Uterus (tissue), 4 donors: ENCODE results near the gene DYNC2H1. TPM values are rescaled to one million over a fixed set of nuclear protein-coding genes. Genes with fewer than 3 reads are reported as not detected.
A peak's percentile ranks its signal among the peaks of the same experiment; 100 is the strongest.

ENCODE experiments used
- DNase-seq, 2 donors: peaks; one replicate each; pipeline ENCODE4 v3.0.0-alpha.2; 2019 to 2020
- H3K27ac ChIP-seq, 2 donors: fragments of 200-600 bp; sonication (generic); 1 replicate in 1 of 2; 2 replicates in 1 of 2; pipeline ENCODE4 v1.5.1; 2016 to 2018
- H3K27me3 ChIP-seq, 2 donors: fragments of 200-600 bp; sonication (generic); one replicate each; pipeline ENCODE4 v1.5.1; 2018 to 2019; ENCODE audit warnings: control low read depth in 1 of 2
- H3K36me3 ChIP-seq, 2 donors: fragments of 200-600 bp; sonication (generic); one replicate each; pipeline ENCODE4 v1.5.1; 2019; ENCODE audit warnings: control low read depth in 1 of 2
- H3K4me1 ChIP-seq, 2 donors: fragments of 200-600 bp; sonication (generic); one replicate each; pipeline ENCODE4 v1.5.1; 2018 to 2019; ENCODE audit warnings: control low read depth in 1 of 2
- H3K4me3 ChIP-seq, 2 donors: fragments of 200-600 bp; sonication (generic); 1 replicate in 1 of 2; 2 replicates in 1 of 2; pipeline ENCODE4 v1.5.1; 2018 to 2019; ENCODE audit warnings: mild to moderate bottlenecking in 1 of 2
- H3K9me3 ChIP-seq, 2 donors: fragments of 200-600 bp; sonication (generic); one replicate each; pipeline ENCODE4 v1.5.1; 2019; ENCODE audit warnings: control low read depth in 1 of 2
- POLR2A ChIP-seq, 2 donors: fragments of 450-650 bp; IDR thresholded peaks; one replicate each; pipeline ENCODE4 v1.6.1; 2016; ENCODE audit warnings: antibody characterized with exemption in 2 of 2, mild to moderate bottlenecking in 1 of 2, moderate library complexity in 1 of 2
- intact Hi-C: fragments of 100-400 bp; cut with DNase I; formaldehyde crosslinking; loops from one replicate; pipeline ENCODE4 v1.15.1; 2023; ENCODE audit warnings: low total_unique reads
- total RNA-seq, 4 donors: library from RNA; depleted of rRNA in 3 of 4; stranded (reverse); fragments of >200 nt in 3 of 4; gene quantifications; one replicate each; pipeline versions ENCODE4 v1.1.0 to v1.2.4, GENCODE V29; 2014 to 2023
- TF ChIP-seq, protein P1 (sequence below), 4 experiments: fragments of 200-600 bp in 2 of 4; fragments of 450-650 bp in 2 of 4; sonication (generic) in 2 of 4; IDR thresholded peaks; one replicate each; pipeline ENCODE4 v1.5.1; 2016 to 2019; ENCODE audit warnings: antibody characterized with exemption in 4 of 4, mild to moderate bottlenecking in 2 of 4, moderate library complexity in 1 of 4
- donor health status: DM: yes; HTN: yes; CAD: no.

The DYNC2H1 gene, protein sequence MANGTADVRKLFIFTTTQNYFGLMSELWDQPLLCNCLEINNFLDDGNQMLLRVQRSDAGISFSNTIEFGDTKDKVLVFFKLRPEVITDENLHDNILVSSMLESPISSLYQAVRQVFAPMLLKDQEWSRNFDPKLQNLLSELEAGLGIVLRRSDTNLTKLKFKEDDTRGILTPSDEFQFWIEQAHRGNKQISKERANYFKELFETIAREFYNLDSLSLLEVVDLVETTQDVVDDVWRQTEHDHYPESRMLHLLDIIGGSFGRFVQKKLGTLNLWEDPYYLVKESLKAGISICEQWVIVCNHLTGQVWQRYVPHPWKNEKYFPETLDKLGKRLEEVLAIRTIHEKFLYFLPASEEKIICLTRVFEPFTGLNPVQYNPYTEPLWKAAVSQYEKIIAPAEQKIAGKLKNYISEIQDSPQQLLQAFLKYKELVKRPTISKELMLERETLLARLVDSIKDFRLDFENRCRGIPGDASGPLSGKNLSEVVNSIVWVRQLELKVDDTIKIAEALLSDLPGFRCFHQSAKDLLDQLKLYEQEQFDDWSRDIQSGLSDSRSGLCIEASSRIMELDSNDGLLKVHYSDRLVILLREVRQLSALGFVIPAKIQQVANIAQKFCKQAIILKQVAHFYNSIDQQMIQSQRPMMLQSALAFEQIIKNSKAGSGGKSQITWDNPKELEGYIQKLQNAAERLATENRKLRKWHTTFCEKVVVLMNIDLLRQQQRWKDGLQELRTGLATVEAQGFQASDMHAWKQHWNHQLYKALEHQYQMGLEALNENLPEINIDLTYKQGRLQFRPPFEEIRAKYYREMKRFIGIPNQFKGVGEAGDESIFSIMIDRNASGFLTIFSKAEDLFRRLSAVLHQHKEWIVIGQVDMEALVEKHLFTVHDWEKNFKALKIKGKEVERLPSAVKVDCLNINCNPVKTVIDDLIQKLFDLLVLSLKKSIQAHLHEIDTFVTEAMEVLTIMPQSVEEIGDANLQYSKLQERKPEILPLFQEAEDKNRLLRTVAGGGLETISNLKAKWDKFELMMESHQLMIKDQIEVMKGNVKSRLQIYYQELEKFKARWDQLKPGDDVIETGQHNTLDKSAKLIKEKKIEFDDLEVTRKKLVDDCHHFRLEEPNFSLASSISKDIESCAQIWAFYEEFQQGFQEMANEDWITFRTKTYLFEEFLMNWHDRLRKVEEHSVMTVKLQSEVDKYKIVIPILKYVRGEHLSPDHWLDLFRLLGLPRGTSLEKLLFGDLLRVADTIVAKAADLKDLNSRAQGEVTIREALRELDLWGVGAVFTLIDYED (N-terminal part only)
- 10 to 100 TPM; 24.8 to 96.1 (median 53.5) TPM for total RNA-seq

DNA sequence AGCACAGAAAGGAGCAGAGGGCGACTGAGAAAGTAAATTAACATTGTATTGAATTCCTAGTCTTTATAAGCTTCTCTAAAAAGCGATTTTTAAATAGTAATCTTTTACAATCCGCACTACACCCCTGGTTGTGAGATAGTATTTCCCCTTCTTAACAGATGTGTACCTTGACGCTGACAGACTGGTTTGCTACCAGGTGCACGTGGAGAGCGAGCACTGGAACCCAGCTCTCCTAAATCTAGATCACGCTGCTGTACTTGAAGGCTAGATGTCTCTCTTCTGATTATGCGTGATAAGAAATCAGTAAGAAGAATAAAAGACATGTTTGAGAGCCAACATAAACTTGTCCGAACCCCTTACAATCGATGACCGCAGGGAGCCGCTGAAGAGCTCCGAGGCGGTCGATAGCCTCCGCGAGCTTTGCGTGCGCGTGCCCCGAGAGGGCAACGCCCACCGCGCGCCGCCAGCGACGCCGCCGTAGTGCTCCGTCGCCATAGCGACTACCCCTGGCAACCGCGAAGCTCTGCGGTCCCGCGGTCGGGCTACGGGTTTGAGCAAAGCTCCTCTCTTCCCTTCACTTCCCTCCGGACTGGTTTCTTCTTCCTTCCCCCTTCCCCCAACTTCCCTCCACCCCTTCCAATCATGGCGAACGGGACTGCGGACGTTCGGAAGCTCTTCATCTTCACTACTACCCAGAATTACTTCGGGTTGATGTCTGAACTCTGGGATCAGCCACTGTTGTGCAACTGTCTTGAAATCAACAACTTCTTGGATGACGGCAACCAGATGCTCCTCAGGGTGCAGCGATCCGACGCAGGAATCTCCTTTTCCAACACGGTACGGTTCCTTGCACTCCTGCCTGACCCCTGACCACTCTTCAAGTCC is at the start of gene DYNC2H1:
Gene DYNC2H1 (plus strand): TSS at position 494 of the 885 bp plus-strand sequence. CDS start 149 bp downstream, at position 643.
- peak in 1 of 2 donors; percentile 46 for TF ChIP-seq POLR2A (IDR thresholded peaks at IDR 0.05)
- TF ChIP-seq, protein P1, sequence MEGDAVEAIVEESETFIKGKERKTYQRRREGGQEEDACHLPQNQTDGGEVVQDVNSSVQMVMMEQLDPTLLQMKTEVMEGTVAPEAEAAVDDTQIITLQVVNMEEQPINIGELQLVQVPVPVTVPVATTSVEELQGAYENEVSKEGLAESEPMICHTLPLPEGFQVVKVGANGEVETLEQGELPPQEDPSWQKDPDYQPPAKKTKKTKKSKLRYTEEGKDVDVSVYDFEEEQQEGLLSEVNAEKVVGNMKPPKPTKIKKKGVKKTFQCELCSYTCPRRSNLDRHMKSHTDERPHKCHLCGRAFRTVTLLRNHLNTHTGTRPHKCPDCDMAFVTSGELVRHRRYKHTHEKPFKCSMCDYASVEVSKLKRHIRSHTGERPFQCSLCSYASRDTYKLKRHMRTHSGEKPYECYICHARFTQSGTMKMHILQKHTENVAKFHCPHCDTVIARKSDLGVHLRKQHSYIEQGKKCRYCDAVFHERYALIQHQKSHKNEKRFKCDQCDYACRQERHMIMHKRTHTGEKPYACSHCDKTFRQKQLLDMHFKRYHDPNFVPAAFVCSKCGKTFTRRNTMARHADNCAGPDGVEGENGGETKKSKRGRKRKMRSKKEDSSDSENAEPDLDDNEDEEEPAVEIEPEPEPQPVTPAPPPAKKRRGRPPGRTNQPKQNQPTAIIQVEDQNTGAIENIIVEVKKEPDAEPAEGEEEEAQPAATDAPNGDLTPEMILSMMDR (IDR thresholded peaks at IDR 0.05) = peak in 3 of 4 experiments; percentile 26 to 64 (median 34)
- H3K27ac ChIP-seq = peak within 1 kb of the TSS; percentile 70 to 78
- H3K36me3 ChIP-seq = no peaks in the 10 kb centered on the region
- H3K4me3 ChIP-seq = peak within 1 kb of the TSS; percentile 51 to 57
- H3K9me3 ChIP-seq = no peaks in the 10 kb centered on the region
- DNase-seq = peak; percentile 79 to 88
- intact Hi-C loops = no loop called here
- H3K27me3 ChIP-seq = no peaks in the 10 kb centered on the region
- no peaks in the 10 kb centered on the region for H3K4me1 ChIP-seq

DNA sequence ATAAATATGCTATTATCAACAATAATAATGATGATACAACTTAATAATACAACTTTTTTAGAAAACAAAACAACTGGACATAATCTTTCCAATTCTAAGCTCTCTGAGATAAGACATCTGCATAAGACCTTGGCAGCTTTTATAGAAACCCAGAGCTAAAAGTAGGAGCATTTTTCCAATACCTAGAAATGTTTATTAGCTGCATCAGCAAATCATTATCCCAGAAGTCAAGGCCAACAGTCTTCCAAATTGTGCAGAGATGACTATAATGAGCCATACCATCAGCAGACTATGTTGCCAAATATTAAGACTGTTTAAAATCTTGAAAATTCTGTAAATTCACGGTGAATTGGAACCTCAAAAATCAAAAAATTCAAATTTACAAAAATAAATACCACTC is 47.6 kb upstream of the DYNC2H1 start:
- Histone ChIP-seq H3K4me1 (no peaks in the 10 kb centered on the region), H3K36me3 (no peaks in the 10 kb centered on the region), H3K4me3 (no peak overlapping the region), H3K27me3 (no peaks in the 10 kb centered on the region), H3K27ac (no peak overlapping the region), H3K9me3 (no peaks in the 10 kb centered on the region)
- intact Hi-C loops = no loop called here
- TF ChIP-seq POLR2A (IDR thresholded peaks at IDR 0.05) = no peak
- TF ChIP-seq, protein P1 (IDR thresholded peaks at IDR 0.05) = no peak
- no peak for DNase-seq

DNA sequence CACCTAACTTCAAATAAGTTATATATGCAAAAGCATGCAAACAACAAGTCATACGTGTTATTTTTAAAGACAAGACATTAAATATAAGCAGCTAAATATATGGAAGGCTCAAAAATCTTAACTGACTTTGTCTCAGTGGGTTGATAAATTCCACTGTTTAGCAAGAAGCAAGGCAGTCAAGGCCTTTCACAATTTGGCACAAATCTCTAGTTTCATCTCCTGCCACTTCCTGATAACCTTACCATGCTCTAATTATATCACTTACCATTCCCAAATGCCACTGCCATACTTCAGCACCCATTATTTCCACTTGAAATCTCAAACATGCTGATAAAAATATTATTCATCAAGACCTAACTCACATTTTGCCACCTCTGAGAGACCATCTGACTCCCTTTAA is 42.1 kb upstream of the DYNC2H1 start:
- no peak for DNase-seq
- no peak overlapping the region for H3K27ac ChIP-seq
- intact Hi-C loops = no loop called here
- TF ChIP-seq, protein P1 (IDR thresholded peaks at IDR 0.05) = no peak
- TF ChIP-seq POLR2A (IDR thresholded peaks at IDR 0.05) = no peak
- no peak overlapping the region for H3K4me3 ChIP-seq
- H3K36me3 ChIP-seq = no peaks in the 10 kb centered on the region
- no peaks in the 10 kb centered on the region for H3K9me3 ChIP-seq
- no peaks in the 10 kb centered on the region for H3K4me1 ChIP-seq
- H3K27me3 ChIP-seq = no peaks in the 10 kb centered on the region

DNA sequence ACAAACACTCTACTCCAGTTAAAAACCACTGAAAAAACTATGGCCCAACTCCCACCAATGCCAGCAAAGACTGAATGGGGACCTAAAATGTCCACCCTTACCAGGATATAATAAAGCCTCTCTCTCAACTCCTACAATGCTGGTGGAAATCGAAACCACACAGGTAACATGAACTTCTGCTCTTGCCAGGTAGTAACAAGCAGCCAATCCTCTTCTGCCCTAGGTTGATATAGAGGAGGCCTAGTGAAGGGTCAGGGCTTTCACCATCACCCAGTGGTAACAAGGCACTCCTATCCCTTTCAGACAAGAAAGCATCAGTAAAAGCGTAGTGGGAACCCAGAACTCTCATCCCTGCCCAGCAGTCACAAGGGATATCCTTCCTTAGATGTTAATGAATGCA is 39.9 kb upstream of the DYNC2H1 start:
- Histone ChIP-seq H3K4me1 (no peaks in the 10 kb centered on the region), H3K27ac (no peak overlapping the region), H3K27me3 (no peaks in the 10 kb centered on the region), H3K9me3 (no peaks in the 10 kb centered on the region), H3K4me3 (no peak overlapping the region), H3K36me3 (no peaks in the 10 kb centered on the region)
- intact Hi-C loops = no loop called here
- DNase-seq = no peak
- TF ChIP-seq, protein P1 (IDR thresholded peaks at IDR 0.05) = no peak
